GM12891 (cell line): Measurements from ENCODE around the gene POTEI. TPM values are rescaled to one million over a fixed set of nuclear protein-coding genes. Genes with fewer than 3 reads are reported as not detected.
A peak's percentile ranks its signal among the peaks of the same experiment; 100 is the strongest.
"Not testable (repeated sequence)": the region's sequence is repeated elsewhere in the genome, so short reads cannot be mapped to it uniquely, and the experiment has no call there.

Experiments used
- DNase-seq: peaks from one replicate; pipeline ENCODE4 v3.0.0; 2011; ENCODE audit warnings: low spot score; ENCODE audit not compliant: insufficient read length
- FAIRE-seq: peaks from 2 replicates; lab custom pipeline; 2011; peaks lifted over from hg19 to GRCh38; lab: Jason Lieb, UNC
- polyA plus RNA-seq: library from polyadenylated mRNA; unstranded; fragments of >200 nt; gene quantifications from one replicate; pipeline ENCODE4 v1.2.1, GENCODE V29; 2012; ENCODE audit warnings: low read depth, missing spikeins, inconsistent platforms; ENCODE audit not compliant: missing spikeins

The POTEI gene
- polyA plus RNA-seq = not detected

DNA sequence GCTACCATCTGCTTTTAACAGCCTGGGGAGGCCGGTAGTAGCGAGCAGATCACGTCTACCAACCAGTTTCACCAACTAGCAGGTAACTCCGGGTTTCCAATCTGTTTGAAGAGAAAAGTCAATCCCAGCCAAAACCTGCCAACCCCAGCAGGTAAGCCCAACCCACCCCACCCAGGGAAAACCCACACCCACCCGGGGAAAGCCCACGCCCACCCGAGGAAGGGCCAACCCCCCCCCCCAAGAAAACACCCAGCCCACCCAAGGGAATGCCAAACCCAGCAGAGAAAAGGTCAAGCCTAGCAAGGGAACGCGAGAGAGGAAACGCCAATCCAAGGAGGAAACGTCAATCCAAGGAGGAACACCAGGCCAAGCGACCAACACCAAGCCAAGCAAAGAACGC is at the start of gene POTEI:
POTEI (minus strand) TSS at position 101 of the 400 bp plus-strand sequence; CDS start at position 8, 93 bp downstream.
- not testable (repeated sequence) for DNase-seq, FAIRE-seq

DNA sequence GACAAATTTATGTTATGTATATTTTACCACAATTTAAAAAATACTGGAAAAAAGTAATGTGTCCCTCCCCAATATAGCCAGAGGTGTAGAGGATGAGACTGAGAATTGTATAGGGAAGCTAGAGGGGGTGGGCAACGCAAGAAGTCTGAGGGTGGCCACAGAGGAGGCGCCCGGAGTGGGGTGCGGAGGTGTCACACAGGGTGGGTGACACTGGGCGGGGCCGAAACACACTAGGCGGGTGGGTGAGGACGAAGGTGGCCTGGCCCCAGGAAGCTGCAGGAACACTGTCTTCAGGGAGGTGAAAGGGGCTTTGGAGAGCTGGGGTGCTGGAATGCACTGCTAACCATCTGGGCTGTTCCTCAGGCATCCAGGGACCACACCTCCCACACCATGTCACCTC is 47.3 kb upstream of the POTEI start:
- not testable (repeated sequence) for DNase-seq, FAIRE-seq

DNA sequence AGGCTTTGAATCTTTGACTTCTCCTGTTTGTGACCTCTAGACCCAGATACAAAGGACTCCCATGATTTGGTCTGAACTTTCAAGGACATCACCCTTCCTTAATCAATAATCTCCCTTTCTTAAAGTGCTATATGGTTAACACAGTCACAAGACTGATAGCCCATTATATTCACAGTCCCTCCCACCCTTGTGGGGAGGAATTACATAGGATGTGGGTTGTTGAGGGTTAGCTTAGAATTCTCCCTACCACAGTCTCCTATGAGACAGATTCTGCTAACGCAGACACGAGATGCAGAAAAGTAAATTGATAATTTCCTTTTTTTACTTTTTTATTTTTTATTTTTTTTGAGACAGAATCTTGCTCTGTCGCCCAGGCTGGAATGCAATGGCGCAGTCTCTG is 45.0 kb upstream of the POTEI start:
- FAIRE-seq, DNase-seq: not testable (repeated sequence)

DNA sequence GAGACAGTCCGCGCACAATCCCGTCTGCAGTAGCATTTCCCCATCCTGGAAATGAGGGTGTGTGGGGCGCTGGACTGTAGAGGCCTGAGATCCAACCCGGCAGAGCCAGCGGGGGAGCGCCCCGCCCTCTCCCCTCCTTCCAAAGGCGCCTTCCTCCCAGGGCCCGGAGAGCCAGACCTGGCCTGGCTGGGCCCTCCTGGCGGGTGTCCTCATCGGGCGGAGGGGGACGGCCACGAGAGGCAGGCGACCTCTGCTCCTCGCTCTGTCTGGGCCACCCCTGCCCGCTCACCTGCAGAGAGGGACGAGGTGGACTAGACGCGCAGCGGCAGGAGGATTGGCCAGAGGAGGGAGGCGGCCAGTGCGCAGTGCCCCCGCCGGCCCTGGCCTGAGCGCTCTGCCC is 40.3 kb upstream of the POTEI start:
- FAIRE-seq = not testable (repeated sequence)

DNA sequence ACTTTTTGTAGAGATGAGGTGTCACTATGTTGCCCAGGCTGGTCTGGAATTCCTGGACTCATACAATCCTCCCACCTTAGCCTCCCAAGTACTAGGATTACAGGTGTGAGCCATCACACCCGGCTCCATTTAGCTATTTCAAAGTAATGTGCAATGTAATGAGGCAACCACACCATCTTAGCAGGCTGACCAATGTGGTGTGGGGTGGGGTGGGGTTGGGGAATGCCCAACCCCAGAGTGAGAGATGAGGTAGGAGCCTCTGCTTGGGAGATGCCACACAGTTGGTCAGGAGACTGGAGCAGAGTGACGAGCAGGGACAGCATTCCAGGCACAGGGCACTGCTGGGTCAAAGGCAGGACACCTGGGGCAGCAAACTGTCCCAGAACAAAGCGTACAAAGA is 39.3 kb upstream of the POTEI start:
- not testable (repeated sequence) for DNase-seq, FAIRE-seq

More for the DNA sequence above, 40.3 kb upstream of the POTEI start:
- DNase-seq = not testable (repeated sequence)

DNA sequence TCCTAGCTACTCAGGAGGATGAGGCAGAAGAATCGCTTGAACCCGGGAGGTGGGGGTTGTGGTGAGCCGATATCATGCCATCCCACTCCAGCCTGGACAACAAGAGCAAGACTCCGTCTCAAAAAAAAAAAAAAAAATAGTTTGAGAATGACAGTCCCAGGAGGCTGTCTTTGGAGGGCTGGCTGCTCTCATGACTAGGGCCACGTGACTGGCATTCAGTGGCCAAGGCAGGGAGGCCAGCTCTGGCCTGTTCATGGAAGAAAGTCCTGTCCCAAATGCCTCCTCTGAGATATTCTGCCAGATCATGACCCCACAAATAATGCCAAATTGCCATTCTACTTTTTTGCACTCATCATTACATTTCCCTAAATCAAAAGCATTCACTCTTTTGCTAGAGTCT is 35.9 kb upstream of the POTEI start:
- not testable (repeated sequence) for DNase-seq, FAIRE-seq

DNA sequence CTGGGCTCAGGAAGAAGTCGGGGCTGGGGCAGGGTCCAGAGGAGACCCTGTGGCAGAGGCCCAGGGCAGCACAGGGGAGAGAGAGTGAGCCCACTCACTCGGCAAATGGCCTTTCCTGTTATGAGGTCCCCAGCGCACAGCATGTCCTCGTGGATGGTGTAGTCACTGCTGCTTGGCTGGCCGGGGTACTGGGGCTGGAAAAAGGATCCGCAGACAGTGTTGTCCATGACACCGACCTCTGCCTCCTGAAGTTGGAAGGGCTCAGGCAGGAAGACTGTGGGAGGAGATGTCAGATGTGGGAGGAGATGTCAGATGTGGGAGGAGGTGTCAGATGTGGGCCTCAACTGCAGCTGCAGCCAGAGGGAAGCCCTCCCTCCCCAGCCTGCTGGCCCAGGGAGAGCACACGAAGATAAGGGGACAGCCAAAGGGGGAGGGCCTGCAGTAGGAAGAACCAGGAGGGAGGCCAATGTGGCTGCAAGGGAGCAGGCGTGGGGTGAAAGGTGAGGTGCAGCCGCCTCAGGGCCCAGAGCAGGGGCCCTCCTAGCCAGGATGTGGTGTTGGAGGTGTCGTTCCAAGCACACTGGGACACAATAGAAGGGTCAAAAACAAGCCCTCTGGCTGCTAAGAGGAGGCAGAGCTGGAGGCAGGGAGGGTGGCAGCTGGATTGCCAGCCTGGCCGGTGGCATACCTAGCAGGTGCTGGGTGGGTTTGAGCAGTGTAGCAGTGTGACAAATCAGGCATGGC is 34.8 kb upstream of the POTEI start:
- FAIRE-seq, DNase-seq: not testable (repeated sequence)

DNA sequence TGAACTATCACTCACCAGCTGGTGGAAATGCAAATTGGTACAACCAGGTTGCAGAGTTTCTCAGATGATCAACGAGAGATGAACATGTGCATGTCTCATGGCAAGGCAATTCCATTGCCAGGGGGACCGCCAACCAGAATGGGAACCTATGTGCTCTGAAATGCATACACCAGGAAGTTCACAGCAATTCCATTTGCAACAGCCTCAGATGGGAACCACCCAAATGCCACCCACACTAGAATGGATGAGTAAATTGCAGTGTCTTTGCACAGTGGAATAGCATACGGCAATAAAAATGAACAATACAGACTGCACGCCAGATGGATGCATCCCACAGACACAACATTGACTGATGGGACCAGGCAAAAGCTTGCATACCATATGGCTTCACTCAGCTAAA is 33.7 kb upstream of the POTEI start:
- peak; percentile 5 for FAIRE-seq

DNA sequence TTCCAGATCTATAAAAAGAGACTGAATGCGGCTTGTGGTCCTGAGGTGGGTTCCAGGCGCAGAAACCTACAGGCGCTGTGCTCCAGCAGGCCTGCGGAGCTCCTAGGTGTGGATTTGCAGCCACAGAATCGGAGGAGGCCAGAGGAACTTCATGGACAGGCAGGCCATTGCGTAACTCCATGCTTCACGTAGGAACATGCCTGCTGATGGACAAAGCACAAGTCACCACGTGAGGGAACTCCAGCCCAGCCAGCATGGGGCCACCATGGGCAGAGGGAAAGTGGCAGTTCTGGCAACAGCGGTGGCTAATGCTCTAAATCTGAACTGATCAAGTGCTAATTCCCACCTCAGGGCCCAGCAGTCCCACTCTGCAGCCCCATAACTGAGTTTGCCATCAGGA is 29.1 kb upstream of the POTEI start:
- not testable (repeated sequence) for DNase-seq, FAIRE-seq

More for the DNA sequence above, 33.7 kb upstream of the POTEI start:
- not testable (repeated sequence) for DNase-seq

DNA sequence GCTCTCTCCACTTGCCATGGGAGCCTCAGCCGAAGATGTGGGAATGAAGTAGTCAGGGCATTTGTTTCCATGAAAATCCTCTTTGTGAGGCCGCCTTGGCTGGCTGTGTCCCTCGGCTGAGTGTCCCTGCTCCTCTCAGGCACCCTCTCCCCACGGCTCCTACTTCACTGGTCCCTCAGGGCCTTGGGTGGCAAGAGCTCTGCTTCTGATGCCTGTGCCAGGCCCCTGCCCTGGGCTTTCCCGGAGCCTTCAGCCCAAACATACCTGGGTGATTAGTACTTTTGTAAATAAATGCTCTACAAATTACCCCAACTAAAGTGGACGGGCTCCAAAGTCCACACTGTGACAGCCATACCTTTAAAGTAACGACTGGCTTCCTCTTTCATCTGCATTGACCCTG is 27.5 kb upstream of the POTEI start:
- not testable (repeated sequence) for DNase-seq, FAIRE-seq

DNA sequence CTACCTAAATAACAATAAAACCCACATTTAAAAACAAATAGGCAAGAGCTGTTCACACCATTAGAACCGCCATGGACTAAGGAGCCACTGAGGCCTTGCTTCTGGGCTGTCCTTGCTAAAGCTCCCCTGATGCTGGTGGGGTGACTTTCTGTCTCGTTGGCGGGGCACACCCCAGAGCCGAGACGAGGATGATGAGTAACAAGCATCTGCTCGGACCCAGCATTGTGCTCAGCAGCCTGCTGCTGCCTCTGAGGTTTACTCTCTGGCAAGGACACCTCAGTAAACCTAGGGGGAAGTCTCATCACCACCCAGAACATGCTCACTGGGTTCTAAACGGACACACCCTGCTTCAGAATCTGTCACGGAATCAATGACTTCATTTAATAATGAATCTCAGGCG is 22.5 kb upstream of the POTEI start:
- peak; percentile 72 for FAIRE-seq

DNA sequence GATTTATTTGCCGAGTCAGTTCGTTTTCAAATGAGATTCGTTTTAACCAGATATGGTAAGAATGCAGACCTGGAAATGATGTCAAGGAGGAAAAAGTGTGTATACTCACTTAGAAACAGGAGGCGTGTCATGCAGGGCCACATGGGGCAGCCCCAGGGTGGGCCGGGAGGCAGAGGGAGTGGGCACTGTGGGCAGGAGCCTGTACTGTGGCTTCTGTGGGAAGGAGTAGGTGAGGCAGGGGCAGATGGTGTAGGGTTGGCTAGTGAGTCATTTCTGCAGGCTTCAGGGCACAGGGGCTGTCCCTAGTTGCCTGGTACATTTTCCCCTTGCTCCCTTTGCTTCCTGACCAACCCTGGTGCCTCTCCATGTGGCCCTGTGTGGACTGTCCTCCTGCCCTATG is 22.1 kb upstream of the POTEI start:
- DNase-seq = not testable (repeated sequence)
- peak; percentile 78 for FAIRE-seq

More for the DNA sequence above, 22.5 kb upstream of the POTEI start:
- DNase-seq = not testable (repeated sequence)

DNA sequence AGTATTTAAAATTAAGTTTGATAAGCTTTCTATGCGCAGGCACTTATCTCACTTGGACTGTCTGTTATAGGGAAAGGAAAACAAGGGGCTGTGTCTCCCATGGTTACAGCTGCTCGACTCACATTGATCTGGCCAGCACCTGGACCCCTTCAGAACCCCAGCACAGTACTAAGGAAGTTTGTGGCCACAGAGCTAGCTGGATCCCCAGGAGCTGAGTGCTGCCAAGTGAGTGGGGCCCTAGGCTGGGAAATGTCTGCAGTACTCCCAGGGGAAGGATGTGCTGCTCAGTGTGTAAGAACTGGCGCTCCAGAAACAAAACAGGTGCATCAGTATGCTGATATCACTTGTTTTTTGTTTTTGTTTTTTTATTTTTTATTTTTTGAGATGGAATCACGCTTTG is 21.1 kb upstream of the POTEI start:
- DNase-seq, FAIRE-seq: not testable (repeated sequence)

DNA sequence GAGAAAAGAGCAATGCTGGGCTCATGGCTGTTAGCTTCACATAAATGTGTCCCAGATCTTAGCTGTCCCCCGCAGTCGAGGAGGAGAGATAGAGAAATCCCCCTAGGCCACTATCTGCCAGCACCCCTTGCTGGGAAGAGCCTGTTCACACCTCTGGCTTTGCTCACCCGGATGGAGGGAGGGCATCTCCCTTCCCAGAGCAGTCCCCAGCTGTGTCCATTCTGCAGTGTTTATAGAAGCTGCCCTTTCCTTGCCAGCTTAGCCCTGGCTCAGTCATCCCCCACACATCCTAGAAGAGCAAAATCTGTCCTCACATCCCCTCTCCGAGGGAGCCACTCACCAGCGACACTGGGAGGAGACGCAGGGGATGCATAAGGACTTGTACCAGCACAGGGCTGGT is 20.4 kb upstream of the POTEI start:
- not testable (repeated sequence) for FAIRE-seq, DNase-seq

DNA sequence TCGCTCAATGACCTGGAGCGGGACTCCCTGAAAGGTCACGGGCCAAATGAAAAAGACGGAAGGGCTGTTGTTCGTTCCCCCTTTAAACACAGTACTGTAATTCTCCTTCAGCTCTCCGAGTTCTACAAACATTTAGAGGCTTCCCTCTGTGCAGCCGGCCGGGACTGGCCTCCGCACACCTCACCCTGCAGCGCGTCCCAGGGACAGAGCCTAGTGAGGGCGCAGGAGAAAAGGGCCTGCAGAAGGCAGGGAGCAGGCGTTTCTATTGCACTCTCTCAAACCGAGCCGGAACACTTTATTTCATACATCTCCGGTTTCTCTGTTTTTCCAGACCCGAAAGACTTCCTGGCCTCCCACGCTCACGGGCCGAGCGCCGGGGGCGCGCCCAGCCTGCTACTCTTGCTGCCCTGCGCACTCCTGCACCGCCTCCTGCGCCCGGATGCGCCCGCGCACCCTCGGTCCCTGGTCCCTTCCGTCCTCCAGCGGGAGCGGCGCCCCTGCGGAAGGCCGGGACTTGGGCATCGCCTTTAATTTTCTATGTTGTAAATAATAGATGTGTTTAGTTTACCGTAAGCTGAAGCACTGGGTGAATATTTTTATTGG is 18.3 kb upstream of the POTEI start:
- not testable (repeated sequence) for DNase-seq, FAIRE-seq

DNA sequence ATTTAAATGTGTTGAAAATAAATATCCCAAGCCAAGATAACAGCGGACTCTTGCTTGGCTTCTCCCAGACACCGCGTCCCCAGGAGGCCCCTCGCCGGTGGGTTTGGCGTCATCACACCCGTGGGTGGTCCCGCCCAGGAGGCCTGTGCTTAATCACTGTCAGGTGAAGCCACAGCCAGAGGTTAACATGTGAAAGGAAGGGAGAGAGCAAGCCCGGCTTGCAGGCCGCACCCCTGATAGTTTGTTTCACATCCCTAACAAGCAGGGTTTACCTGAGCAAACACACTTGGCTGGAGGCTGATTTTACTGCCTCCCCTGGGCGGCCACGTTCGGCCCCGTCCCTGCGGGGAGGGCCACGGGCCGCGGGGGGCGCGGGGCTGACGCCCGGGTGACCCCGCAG is 13.3 kb upstream of the POTEI start:
- DNase-seq = not testable (repeated sequence)
- peak; percentile 13 for FAIRE-seq

DNA sequence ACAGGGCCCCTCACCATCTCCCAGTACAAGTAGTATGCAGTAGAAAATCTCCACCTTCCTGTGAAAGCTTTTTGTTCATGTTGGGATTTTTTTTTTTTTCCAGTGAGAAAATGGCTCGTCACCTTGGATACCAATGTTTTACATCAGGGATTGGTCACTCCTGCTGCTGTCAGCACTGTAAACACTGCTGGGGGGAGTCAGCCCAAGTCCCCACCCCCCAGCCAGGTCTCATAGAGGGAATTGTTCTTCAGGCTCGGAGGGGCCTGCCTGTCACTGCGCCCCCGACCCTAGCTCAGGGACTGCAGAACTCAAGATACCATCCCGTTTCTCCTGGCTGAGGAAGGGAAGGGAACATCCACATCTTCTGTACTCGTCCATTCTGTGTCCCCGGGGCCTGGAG is 11.9 kb upstream of the POTEI start, which contains the start of gene CFC1B:
CFC1B (plus strand) TSS at position 231 of the 400 bp plus-strand sequence. CDS start 263 bp downstream, outside the sequence.
- DNase-seq, FAIRE-seq: not testable (repeated sequence)

DNA sequence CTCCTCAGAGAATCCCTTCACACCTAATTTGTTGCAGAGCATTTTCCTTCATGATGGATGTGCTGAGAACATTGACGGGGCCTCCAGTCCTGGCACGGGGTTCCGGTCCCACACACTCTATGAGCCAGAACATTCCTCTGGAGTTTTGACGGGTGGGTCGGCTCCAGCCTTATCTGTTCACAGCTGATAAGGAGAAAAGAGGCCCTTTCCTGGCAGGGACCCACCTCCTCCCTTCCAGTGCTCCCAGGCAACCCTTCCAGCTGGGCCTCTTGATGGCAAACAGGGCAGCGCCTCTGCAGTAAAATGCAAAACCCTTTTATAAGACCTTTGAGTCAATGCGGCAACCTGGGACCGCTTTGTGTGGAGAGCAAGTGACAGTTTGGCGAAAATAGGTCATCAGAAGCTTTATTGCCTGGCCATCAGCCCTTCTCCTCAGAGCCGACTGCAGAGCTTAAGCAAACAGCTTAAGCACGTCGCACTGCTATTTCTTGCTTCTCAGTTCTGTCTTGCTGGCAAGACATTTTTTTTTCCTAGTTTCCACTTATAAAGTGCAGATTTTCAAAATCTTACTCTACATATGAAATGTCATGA is 9.5 kb upstream of the POTEI start:
- FAIRE-seq, DNase-seq: not testable (repeated sequence)

DNA sequence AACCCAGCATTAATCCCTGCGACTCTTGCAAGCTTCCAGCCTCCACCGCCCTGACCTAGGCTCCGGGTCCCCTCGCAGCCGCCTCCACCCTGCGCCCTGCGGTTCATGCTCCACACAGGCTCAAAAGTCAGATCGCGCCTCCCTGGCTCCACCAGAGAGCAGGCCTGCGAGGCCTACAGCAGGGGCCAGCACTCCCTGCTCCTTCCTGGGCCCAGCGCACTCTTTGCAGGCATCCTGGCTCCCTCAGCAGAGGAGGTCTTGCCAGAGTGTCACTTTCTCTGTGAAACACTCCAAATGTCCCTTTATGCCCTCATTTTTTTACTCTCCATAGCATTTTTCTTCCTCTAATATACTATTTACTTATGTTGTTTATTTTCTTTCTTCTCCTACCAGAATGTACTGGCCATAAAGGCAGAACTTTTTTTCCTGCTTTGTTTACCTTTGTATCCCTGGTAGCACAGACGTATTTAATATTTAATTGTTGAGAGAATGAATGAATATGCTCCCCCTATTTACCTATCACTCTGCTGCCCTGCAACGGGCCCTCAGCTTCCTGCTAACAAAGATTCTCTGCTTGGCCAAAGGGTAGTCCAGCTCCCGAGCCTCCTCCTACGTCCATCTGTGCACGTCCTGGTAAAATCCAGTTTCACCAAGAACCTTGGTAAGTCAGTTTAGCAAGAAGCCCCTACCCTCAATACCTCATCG is 2.8 kb upstream of the POTEI start:
- DNase-seq, FAIRE-seq: not testable (repeated sequence)
